ENCODE data around the gene RRP12. TPM values are rescaled to one million over a fixed set of nuclear protein-coding genes. Genes with fewer than 3 reads are reported as not detected.
"Not testable (repeated sequence)": the region's sequence is repeated elsewhere in the genome, so short reads cannot be mapped to it uniquely, and the experiment has no call there.

The RRP12 gene
- total RNA-seq, 2 experiments from 2014 or later = 30.9 to 35.6 TPM

- Mint-ChIP-seq H3K36me3 (ENCODE audit: low read depth) (no peaks in the 10 kb centered on the region), H3K27me3 (ENCODE audit: low read depth) (no peaks in the 10 kb centered on the region), H3K4me3 (no peak overlapping the region), H3K9me3 (ENCODE audit: insufficient read depth) (no peaks in the 10 kb centered on the region), H3K4me1 (ENCODE audit: low read depth) (no peaks in the 10 kb centered on the region), H3K27ac (no peak overlapping the region)
- POLR2A ChIA-PET = no interaction called here
- DNase-seq (no peak), ATAC-seq (no peak)
- CTCF ChIA-PET = interaction anchor here (1.1 kb wide), 1 partner anchor 71 kb away, joined by 3 read pairs; no protein-coding TSS in a partner anchor
Observed at GRCh38 chr10:97349752-97350513, 51.2 kb downstream of the RRP12 start.

GRCh38 chr10:97347317-97347716 is 53.8 kb downstream of the RRP12 start:
- Mint-ChIP-seq H3K4me1 (ENCODE audit: low read depth) (no peaks in the 10 kb centered on the region), H3K36me3 (ENCODE audit: low read depth) (no peaks in the 10 kb centered on the region), H3K4me3 (no peak overlapping the region), H3K9me3 (ENCODE audit: insufficient read depth) (no peaks in the 10 kb centered on the region), H3K27ac (no peak overlapping the region), H3K27me3 (ENCODE audit: low read depth) (peaks cover 5% of the 10 kb centered on the region)
- DNase-seq (no peak), ATAC-seq (no peak)
- ChIA-PET POLR2A (interaction anchor here (0.6 kb wide), 1 partner anchor 16 kb away, joined by 4 read pairs; no protein-coding TSS in a partner anchor), CTCF (no interaction called here)

GRCh38 chr10:97343664-97344063 is 57.5 kb downstream of the RRP12 start:
- CTCF ChIA-PET; DNase-seq; H3K4me3 Mint-ChIP-seq; H3K4me1 Mint-ChIP-seq (ENCODE audit: low read depth); H3K36me3 Mint-ChIP-seq (ENCODE audit: low read depth); H3K9me3 Mint-ChIP-seq (ENCODE audit: insufficient read depth); H3K27ac Mint-ChIP-seq; ATAC-seq: not testable (repeated sequence)
- peaks cover 16% of the 10 kb centered on the region for H3K27me3 Mint-ChIP-seq (ENCODE audit: low read depth)
- POLR2A ChIA-PET = interaction anchor here (0.7 kb wide), 1 partner anchor 415 kb away, joined by 3 read pairs; no protein-coding TSS in a partner anchor

- Mint-ChIP-seq H3K27ac (no peak overlapping the region), H3K27me3 (ENCODE audit: low read depth) (peaks cover 32% of the 10 kb centered on the region), H3K4me1 (ENCODE audit: low read depth) (no peaks in the 10 kb centered on the region), H3K36me3 (ENCODE audit: low read depth) (no peaks in the 10 kb centered on the region), H3K9me3 (ENCODE audit: insufficient read depth) (no peaks in the 10 kb centered on the region), H3K4me3 (no peak overlapping the region)
- no peak for DNase-seq
- ChIA-PET CTCF (interaction anchor here (1.5 to 1.6 kb wide), 2 partner anchors 8 to 304 kb away, joined by 3 to 5 read pairs; no protein-coding TSS in a partner anchor), POLR2A (interaction anchor here (1.5 kb wide), 1 partner anchor 22 kb away, joined by 4 read pairs; the partner anchor contains the start of gene FRAT1)
- no peak for ATAC-seq
Observed at GRCh38 chr10:97341416-97341815, 59.7 kb downstream of the RRP12 start.

GRCh38 chr10:97338041-97338440 is 63.1 kb downstream of the RRP12 start:
- POLR2A ChIA-PET = no interaction called here
- DNase-seq (no peak), ATAC-seq (no peak)
- no peak overlapping the region for H3K4me3 Mint-ChIP-seq
- H3K4me1 Mint-ChIP-seq (ENCODE audit: low read depth) = peaks cover 10% of the 10 kb centered on the region
- H3K27ac Mint-ChIP-seq = no peak overlapping the region
- CTCF ChIA-PET = no interaction called here
- H3K36me3 Mint-ChIP-seq (ENCODE audit: low read depth) = peaks cover 6% of the 10 kb centered on the region
- H3K9me3 Mint-ChIP-seq (ENCODE audit: insufficient read depth) = no peaks in the 10 kb centered on the region
- peaks cover 33% of the 10 kb centered on the region for H3K27me3 Mint-ChIP-seq (ENCODE audit: low read depth)

- DNase-seq = no peak
- peaks cover 14% of the 10 kb centered on the region for H3K36me3 Mint-ChIP-seq (ENCODE audit: low read depth)
- no peaks in the 10 kb centered on the region for H3K9me3 Mint-ChIP-seq (ENCODE audit: insufficient read depth)
- H3K27ac Mint-ChIP-seq = no peak overlapping the region
- peaks cover 19% of the 10 kb centered on the region for H3K4me1 Mint-ChIP-seq (ENCODE audit: low read depth)
- no peak overlapping the region for H3K4me3 Mint-ChIP-seq
- no peak for ATAC-seq
- peaks cover 33% of the 10 kb centered on the region for H3K27me3 Mint-ChIP-seq (ENCODE audit: low read depth)
- ChIA-PET CTCF (no interaction called here), POLR2A (no interaction called here)
Observed at GRCh38 chr10:97336942-97337831, 64.0 kb downstream of the RRP12 start.

GRCh38 chr10:97336446-97336845 is 64.7 kb downstream of the RRP12 start:
- Mint-ChIP-seq H3K9me3 (ENCODE audit: insufficient read depth) (no peaks in the 10 kb centered on the region), H3K4me1 (ENCODE audit: low read depth) (peaks cover 24% of the 10 kb centered on the region), H3K36me3 (ENCODE audit: low read depth) (peaks cover 17% of the 10 kb centered on the region), H3K27me3 (ENCODE audit: low read depth) (peaks cover 28% of the 10 kb centered on the region), H3K27ac (no peak overlapping the region), H3K4me3 (no peak overlapping the region)
- ATAC-seq (no peak), DNase-seq (no peak)
- CTCF ChIA-PET = no interaction called here
- POLR2A ChIA-PET = no interaction called here

GRCh38 chr10:97336006-97336405 is 65.1 kb downstream of the RRP12 start:
- ChIA-PET POLR2A (no interaction called here), CTCF (no interaction called here)
- Mint-ChIP-seq H3K4me3 (peak overlapping the region; percentile 42), H3K27me3 (ENCODE audit: low read depth) (peaks cover 28% of the 10 kb centered on the region), H3K4me1 (ENCODE audit: low read depth) (peaks cover 28% of the 10 kb centered on the region), H3K9me3 (ENCODE audit: insufficient read depth) (no peaks in the 10 kb centered on the region), H3K36me3 (ENCODE audit: low read depth) (peaks cover 21% of the 10 kb centered on the region), H3K27ac (peak overlapping the region; percentile 63)
- ATAC-seq (no peak), DNase-seq (no peak)

- H3K4me1 Mint-ChIP-seq (ENCODE audit: low read depth) = peaks cover 28% of the 10 kb centered on the region
- peak overlapping the region; percentile 25 for H3K27ac Mint-ChIP-seq
- DNase-seq (no peak), ATAC-seq (no peak)
- ChIA-PET CTCF (no interaction called here), POLR2A (no interaction called here)
- peaks cover 28% of the 10 kb centered on the region for H3K27me3 Mint-ChIP-seq (ENCODE audit: low read depth)
- H3K9me3 Mint-ChIP-seq (ENCODE audit: insufficient read depth) = no peaks in the 10 kb centered on the region
- peak overlapping the region; percentile 75 for H3K4me3 Mint-ChIP-seq
- peaks cover 21% of the 10 kb centered on the region for H3K36me3 Mint-ChIP-seq (ENCODE audit: low read depth)
Observed at GRCh38 chr10:97335188-97335619, 65.9 kb downstream of the RRP12 start.

GRCh38 chr10:97334370-97335175 is 66.6 kb downstream of the RRP12 start, which contains the start of gene FRAT2:
Gene FRAT2, minus strand, starts transcription at chr10:97334729. Its CDS starts 157 bp downstream, at chr10:97334572.
- Mint-ChIP-seq H3K27me3 (ENCODE audit: low read depth) (peaks cover 28% of the 10 kb centered on the region), H3K27ac (peak within 1 kb of the TSS; percentile 93), H3K36me3 (ENCODE audit: low read depth) (peaks cover 24% of the 10 kb centered on the region), H3K9me3 (ENCODE audit: insufficient read depth) (no peaks in the 10 kb centered on the region), H3K4me3 (peak within 1 kb of the TSS; percentile 75), H3K4me1 (ENCODE audit: low read depth) (peaks cover 32% of the 10 kb centered on the region)
- DNase-seq = peak; percentile 89
- ChIA-PET POLR2A (interaction anchor here (0.9 to 5.0 kb wide), 7 partner anchors 9 to 66 kb away, joined by 3 to 46 read pairs (median 5); partner anchors contain the start of genes ARHGAP19, FRAT1 and RRP12), CTCF (interaction anchor here (0.7 kb wide), 1 partner anchor 15 kb away, joined by 3 read pairs; no protein-coding TSS in a partner anchor)
- ATAC-seq = peak; percentile 89

Measured in activated CD8-positive, alpha-beta T cell treated with anti-CD3 and anti-CD28 coated beads, Interleukin-2, amount 10 ng/mL, durations not matched to agents 7 days and 5 days (primary cell).